ENCODE measurements around the gene KCNQ1OT1. TPM values are rescaled to one million over a fixed set of nuclear protein-coding genes. Genes with fewer than 3 reads are reported as not detected.

KCNQ1OT1 gene
- total and polyA plus RNA-seq, 12 donors = 0.01 to 0.73 (median 0.43) TPM

DNA sequence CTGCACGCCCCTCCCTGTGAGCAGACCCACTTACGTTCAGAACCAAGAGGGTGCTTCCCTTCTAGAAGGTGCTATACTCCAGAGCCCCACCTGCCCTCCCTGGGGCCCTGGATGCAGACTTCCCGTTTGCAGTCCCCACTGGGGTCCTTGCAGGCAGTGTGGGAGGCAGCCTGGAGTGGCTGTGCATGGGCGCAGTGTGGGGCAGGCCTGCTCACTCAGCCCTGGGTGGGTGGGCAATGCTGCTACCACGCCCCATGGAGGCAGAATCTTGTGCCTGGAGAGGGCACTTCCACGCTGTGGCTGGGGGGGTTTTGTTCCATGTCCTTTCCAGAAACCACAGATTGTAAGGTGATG lies 116.2 kb downstream of the KCNQ1OT1 start:
- Histone ChIP-seq H3K4me1 (peaks cover 0 to 30% (median 5%) of the 10 kb centered on the region in 9 donors), H3K9me3 (no peaks in the 10 kb centered on the region), H3K4me3 (no peak overlapping the region), H3K27ac (no peak overlapping the region), H3K27me3 (no peaks in the 10 kb centered on the region), H3K36me3 (peaks cover 0 to 6% (median 0%) of the 10 kb centered on the region in 9 donors)
- TF ChIP-seq, protein P1, sequence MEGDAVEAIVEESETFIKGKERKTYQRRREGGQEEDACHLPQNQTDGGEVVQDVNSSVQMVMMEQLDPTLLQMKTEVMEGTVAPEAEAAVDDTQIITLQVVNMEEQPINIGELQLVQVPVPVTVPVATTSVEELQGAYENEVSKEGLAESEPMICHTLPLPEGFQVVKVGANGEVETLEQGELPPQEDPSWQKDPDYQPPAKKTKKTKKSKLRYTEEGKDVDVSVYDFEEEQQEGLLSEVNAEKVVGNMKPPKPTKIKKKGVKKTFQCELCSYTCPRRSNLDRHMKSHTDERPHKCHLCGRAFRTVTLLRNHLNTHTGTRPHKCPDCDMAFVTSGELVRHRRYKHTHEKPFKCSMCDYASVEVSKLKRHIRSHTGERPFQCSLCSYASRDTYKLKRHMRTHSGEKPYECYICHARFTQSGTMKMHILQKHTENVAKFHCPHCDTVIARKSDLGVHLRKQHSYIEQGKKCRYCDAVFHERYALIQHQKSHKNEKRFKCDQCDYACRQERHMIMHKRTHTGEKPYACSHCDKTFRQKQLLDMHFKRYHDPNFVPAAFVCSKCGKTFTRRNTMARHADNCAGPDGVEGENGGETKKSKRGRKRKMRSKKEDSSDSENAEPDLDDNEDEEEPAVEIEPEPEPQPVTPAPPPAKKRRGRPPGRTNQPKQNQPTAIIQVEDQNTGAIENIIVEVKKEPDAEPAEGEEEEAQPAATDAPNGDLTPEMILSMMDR (IDR thresholded peaks at IDR 0.05) = no peak
- DNase-seq (no peak), ATAC-seq (no peak)
- intact Hi-C loops (cut with DNase I) = no loop called here
- WGBS, 2 donors = 95 to 97% methylated on average over 6 of the region's 6 CpGs

DNA sequence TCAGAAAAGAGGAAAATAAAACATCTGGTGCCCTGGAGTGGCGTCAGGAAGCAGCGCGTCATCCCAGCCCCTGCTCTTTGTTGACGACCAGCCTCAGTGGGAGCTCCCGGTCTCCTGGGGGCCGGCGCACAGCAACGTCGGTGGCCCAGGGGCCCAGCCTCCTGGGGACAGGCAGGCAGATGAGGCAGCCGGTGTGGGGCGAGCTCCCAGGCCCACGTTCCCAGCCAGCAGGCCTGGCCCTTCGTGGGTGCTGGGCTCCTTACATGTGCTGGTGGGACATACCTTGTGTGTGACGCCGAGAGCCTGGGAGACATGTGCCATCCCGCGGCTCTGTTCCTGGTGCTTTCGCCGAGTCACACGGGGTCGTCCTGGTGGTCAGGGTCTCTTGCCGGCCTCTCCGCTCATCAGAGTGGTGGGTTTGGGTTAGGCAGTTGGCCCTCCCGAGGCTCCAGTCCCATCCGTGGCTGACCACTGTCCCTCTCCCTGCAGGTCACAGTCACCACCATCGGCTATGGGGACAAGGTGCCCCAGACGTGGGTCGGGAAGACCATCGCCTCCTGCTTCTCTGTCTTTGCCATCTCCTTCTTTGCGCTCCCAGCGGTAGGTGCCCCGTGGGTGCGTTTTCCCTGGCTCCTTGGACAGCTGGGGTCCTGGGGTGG lies 116.7 kb downstream of the KCNQ1OT1 start:
- H3K36me3 ChIP-seq = peaks cover 0 to 6% (median 0%) of the 10 kb centered on the region in 9 donors
- H3K27ac ChIP-seq = peak overlapping the region in 2 of 10 donors; percentile 14 to 51
- peaks cover 0 to 35% (median 9%) of the 10 kb centered on the region in 9 donors for H3K4me1 ChIP-seq
- no peak overlapping the region for H3K4me3 ChIP-seq
- no peaks in the 10 kb centered on the region for H3K9me3 ChIP-seq
- peak in 2 of 8 donors; percentile 3 to 20 for ATAC-seq
- H3K27me3 ChIP-seq = no peaks in the 10 kb centered on the region
- TF ChIP-seq, protein P1 (IDR thresholded peaks at IDR 0.05) = no peak
- peak; percentile 2 to 25 for DNase-seq
- WGBS, 2 donors = 75 to 85% methylated on average over 33 of the region's 33 CpGs
- intact Hi-C loops (cut with DNase I) = no loop called here

DNA sequence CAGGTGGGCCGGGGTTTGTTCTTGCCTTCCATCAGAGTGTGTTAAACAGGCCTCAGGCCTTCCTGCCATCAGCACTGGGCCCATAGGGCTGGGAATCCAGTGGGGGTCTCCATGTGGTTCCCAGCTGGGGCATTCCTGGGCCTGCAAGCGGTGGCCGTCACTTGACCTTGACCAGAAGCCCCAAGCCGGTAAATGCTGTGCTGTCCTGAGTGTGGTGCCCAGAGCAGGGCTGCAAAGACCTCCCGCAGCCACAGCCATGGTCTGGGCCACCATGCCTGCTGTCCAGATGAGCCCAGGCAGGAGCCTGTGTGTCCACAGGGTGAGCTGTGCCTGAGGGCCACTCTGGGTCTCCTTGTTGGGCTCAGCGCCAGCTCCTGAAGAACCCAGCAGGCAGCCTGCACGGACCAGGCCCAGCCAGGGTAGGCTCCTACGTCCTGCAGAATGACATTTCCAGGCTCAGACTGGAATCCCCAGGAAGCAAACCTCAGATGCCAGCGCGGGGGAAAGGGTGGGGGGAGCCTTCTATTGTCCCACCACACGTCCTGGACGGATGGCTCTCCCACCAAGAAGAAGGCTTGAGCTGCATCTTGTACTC lies 117.3 kb downstream of the KCNQ1OT1 start:
- ATAC-seq = peak in 7 of 8 donors; percentile 6 to 40 (median 29)
- DNase-seq = peak in 1 of 2 donors; percentile 36
- TF ChIP-seq, protein P1 (IDR thresholded peaks at IDR 0.05) = no peak
- H3K27ac ChIP-seq = peak overlapping the region in 4 of 10 donors; percentile 14 to 55 (median 30)
- intact Hi-C loops (cut with DNase I) = no loop called here
- H3K27me3 ChIP-seq = no peaks in the 10 kb centered on the region
- H3K4me1 ChIP-seq = peaks cover 0 to 42% (median 15%) of the 10 kb centered on the region in 9 donors
- peaks cover 0 to 6% (median 0%) of the 10 kb centered on the region in 9 donors for H3K36me3 ChIP-seq
- no peak overlapping the region for H3K4me3 ChIP-seq
- 55 to 63% methylated on average over 12 of the region's 12 CpGs for WGBS, 2 donors
- H3K9me3 ChIP-seq = no peaks in the 10 kb centered on the region

DNA sequence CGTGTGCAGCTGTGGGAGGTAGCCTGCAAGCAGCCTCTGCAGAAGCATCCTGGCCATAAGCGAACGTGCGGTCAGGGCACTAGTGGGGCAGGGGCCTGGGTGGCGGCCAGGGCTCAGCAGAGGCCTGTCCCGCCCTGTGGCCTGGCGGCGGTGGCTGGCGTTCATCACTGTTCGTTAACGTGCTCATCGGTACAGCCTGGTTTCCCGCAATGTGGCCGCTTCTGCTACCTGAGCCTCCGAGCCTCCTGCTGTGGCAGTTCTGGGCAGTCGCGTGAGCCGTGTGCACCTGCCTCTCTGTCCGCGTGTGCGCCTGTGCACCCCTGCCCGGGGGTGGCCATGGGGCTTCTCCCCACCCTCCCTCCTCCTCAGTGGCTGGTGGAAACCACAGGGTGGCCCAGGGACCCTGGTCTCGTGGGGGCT lies 117.9 kb downstream of the KCNQ1OT1 start:
- intact Hi-C loops (cut with DNase I) = no loop called here
- Histone ChIP-seq H3K27ac (peak overlapping the region in 2 of 10 donors; percentile 40 to 55), H3K36me3 (peaks cover 0 to 6% (median 0%) of the 10 kb centered on the region in 9 donors), H3K4me1 (peaks cover 0 to 44% (median 16%) of the 10 kb centered on the region in 9 donors), H3K9me3 (no peaks in the 10 kb centered on the region), H3K4me3 (no peak overlapping the region), H3K27me3 (no peaks in the 10 kb centered on the region)
- TF ChIP-seq, protein P1 (IDR thresholded peaks at IDR 0.05) = no peak
- no peak for ATAC-seq
- 97% methylated on average over 23 of the region's 23 CpGs for WGBS, 2 donors
- peak in 1 of 2 donors; percentile 11 for DNase-seq

Data from heart right ventricle (tissue), 16 donors.